GM12878 (cell line): Measurements from ENCODE around the gene PAPPA. TPM values are rescaled to one million over a fixed set of nuclear protein-coding genes. Genes with fewer than 3 reads are reported as not detected.

Source experiments
- ATAC-seq: fragments of 200-7000 bp; cut with Tn5 transposase; 3 replicates; pipeline ENCODE4 v1.9.1; 2020; ENCODE audit warnings: mild to moderate bottlenecking, moderate library complexity
- BruUV-seq: library from RNA; stranded (reverse); fragments of 400-500 nt; replicated peaks from 2 replicates; lab custom pipeline; 2021; lab: Mats Ljungman, UMichigan
- CTCF ChIA-PET: fragments of 300-600 bp; sonication (Branson Sonifier 250); formaldehyde crosslinking; extraction: SDS; loops from one replicate; lab custom pipeline; 2021; ENCODE audit warnings: inconsistent platforms; lab: Yijun Ruan, JAX
- POLR2A ChIA-PET: fragments of 350-600 bp; formaldehyde crosslinking; extraction: SDS; loops from one replicate; lab custom pipeline; 2021; ENCODE audit warnings: inconsistent platforms; lab: Charles Lee
- RAD21 ChIA-PET: fragments of 300-600 bp; sonication (Branson Sonifier 250); formaldehyde crosslinking; loops from one replicate; lab custom pipeline; 2023; ENCODE audit warnings: antibody characterized with exemption; ENCODE audit not compliant: unreplicated experiment; lab: Charles Lee
- SMC1A ChIA-PET: fragments of 300-600 bp; sonication (Branson Sonifier 250); formaldehyde crosslinking; loops from one replicate; lab custom pipeline; 2023; ENCODE audit not compliant: unreplicated experiment, uncharacterized antibody; lab: Charles Lee
- DNase-seq: peaks from one replicate; pipeline ENCODE4 v3.0.0-alpha.2; 2011; ENCODE audit warnings: low read depth, low spot score
- FAIRE-seq: peaks from 3 replicates; lab custom pipeline; 2011; peaks lifted over from hg19 to GRCh38; lab: Jason Lieb, UNC
- H2AFZ ChIP-seq: 2 replicates; pipeline ENCODE4 v1.6.0; 2011; ENCODE audit warnings: low read depth, low read length, control low read depth; ENCODE audit not compliant: control insufficient read depth
- H3K27ac ChIP-seq: 2 replicates; pipeline ENCODE4 v1.5.1; 2011; ENCODE audit warnings: control low read depth; ENCODE audit not compliant: control insufficient read depth, insufficient read depth
- H3K27me3 ChIP-seq, 2 experiments: replicated peaks in 1 of 2; 2 replicates each; pipeline versions ENCODE4 v1.6.0 to v1.6.1; 2011; ENCODE audit warnings: low read length in 1 of 2; ENCODE audit not compliant: control insufficient read depth in 2 of 2, insufficient read depth in 2 of 2
- H3K36me3 ChIP-seq, 2 experiments: 2 replicates each; pipeline ENCODE4 v1.5.1; 2011; ENCODE audit warnings: low read length in 1 of 2; ENCODE audit not compliant: control insufficient read depth in 2 of 2, insufficient read depth in 2 of 2
- H3K4me1 ChIP-seq: 2 replicates; pipeline ENCODE4 v1.6.1; 2011; ENCODE audit warnings: mild to moderate bottlenecking, low read length, moderate library complexity, mixed read lengths; ENCODE audit not compliant: control insufficient read depth, insufficient read depth
- H3K4me2 ChIP-seq: 2 replicates; pipeline ENCODE4 v1.6.0; 2011; ENCODE audit warnings: control low read depth; ENCODE audit not compliant: control insufficient read depth, insufficient read depth
- H3K4me3 ChIP-seq: fragments of 200-600 bp; sonication (generic); 2 replicates; pipeline ENCODE4 v1.5.1; 2016
- H3K79me2 ChIP-seq: 2 replicates; pipeline ENCODE4 v1.6.0; 2011; ENCODE audit warnings: low read length; ENCODE audit not compliant: control insufficient read depth, insufficient read depth
- H3K9ac ChIP-seq: 2 replicates; pipeline ENCODE4 v1.8.0; 2011; ENCODE audit warnings: low read length, control low read depth, mixed read lengths; ENCODE audit not compliant: control insufficient read depth, insufficient read depth
- H3K9me3 ChIP-seq: replicated peaks from 3 replicates; pipeline ENCODE4 v1.5.1; 2011; ENCODE audit warnings: mild to moderate bottlenecking, low read length; ENCODE audit not compliant: control insufficient read depth, insufficient read depth
- H4K20me1 ChIP-seq: 2 replicates; pipeline ENCODE4 v1.6.0; 2011; ENCODE audit not compliant: control insufficient read depth, insufficient read depth
- ESRRA ChIP-seq: IDR thresholded peaks from 2 replicates; pipeline ENCODE4 v1.6.1; 2012; ENCODE audit warnings: mild to moderate bottlenecking, low read length, improper control_type of control experiment
- ETV6 ChIP-seq, 2 experiments: fragments of 450-650 bp in 1 of 2; IDR thresholded peaks in 1 of 2; conservative IDR thresholded peaks in 1 of 2; 2 replicates each; pipeline ENCODE4 v1.6.1; 2014; ENCODE audit warnings: antibody characterized with exemption in 1 of 2, borderline replicate concordance in 1 of 2, low read depth in 1 of 2, mild to moderate bottlenecking in 1 of 2, moderate library complexity in 1 of 2
- KLF5 ChIP-seq: fragments of 450-650 bp; IDR thresholded peaks from 2 replicates; pipeline ENCODE4 v1.6.1; 2014; ENCODE audit warnings: mild to moderate bottlenecking; ENCODE audit not compliant: partially characterized antibody
- LARP7 ChIP-seq: fragments of 450-650 bp; IDR thresholded peaks from 2 replicates; pipeline ENCODE4 v1.6.1; 2017; ENCODE audit warnings: mild to moderate bottlenecking
- MYC ChIP-seq: IDR thresholded peaks from 2 replicates; pipeline ENCODE4 v1.6.1; 2011; ENCODE audit warnings: mild to moderate bottlenecking, low read length, moderate library complexity, inconsistent platforms; ENCODE audit not compliant: insufficient read depth, insufficient replicate concordance, insufficient read length, severe bottlenecking
- RB1 ChIP-seq: fragments of 450-650 bp; formaldehyde crosslinking; IDR thresholded peaks from 2 replicates; pipeline ENCODE4 v1.6.1; 2017; ENCODE audit warnings: mild to moderate bottlenecking, borderline replicate concordance
- REST ChIP-seq: IDR thresholded peaks from 2 replicates; pipeline ENCODE4 v1.6.1; 2012; ENCODE audit warnings: mild to moderate bottlenecking, low read depth, low read length
- STAT3 ChIP-seq: IDR thresholded peaks from 2 replicates; pipeline ENCODE4 v1.6.1; 2011; ENCODE audit warnings: low read depth, low read length, improper control_type of control experiment
- SUZ12 ChIP-seq: fragments of 200-600 bp; sonication (generic); IDR thresholded peaks from one replicate; pipeline ENCODE4 v1.6.1; 2018; ENCODE audit warnings: antibody characterized with exemption, mild to moderate bottlenecking; ENCODE audit not compliant: unreplicated experiment
- ZBED1 ChIP-seq: IDR thresholded peaks from 2 replicates; pipeline ENCODE4 v1.6.1; 2016; ENCODE audit warnings: borderline replicate concordance
- ZNF384 ChIP-seq: IDR thresholded peaks from 2 replicates; pipeline ENCODE4 v1.6.1; 2012; ENCODE audit warnings: low read depth, mild to moderate bottlenecking, low read length, improper control_type of control experiment, borderline replicate concordance
- WGBS: methylation state at CpG from one replicate; pipeline ENCODE4 v1.1.6; 2016; ENCODE audit warnings: low lambda C conversion rate; ENCODE audit not compliant: insufficient replicate concordance, insufficient coverage; ENCODE audit errors: missing lambda C conversion rate; 5-methylcytosine and 5-hydroxymethylcytosine counted together
- in situ Hi-C: fragments of 300-500 bp; cut with MboI; formaldehyde crosslinking; loops from 9 replicates; pipeline ENCODE4 v1.14.3; 2018; ENCODE audit warnings: mixed read lengths
- intact Hi-C: fragments of 100-400 bp; cut with micrococcal nuclease; formaldehyde crosslinking; loops from one replicate; pipeline ENCODE4 v1.14.2; 2022; ENCODE audit not compliant: unreplicated experiment
- polyA plus RNA-seq, 11 experiments: library from polyadenylated mRNA; depleted of rRNA in 4 of 11; unstranded in 6 of 11; stranded (reverse) in 5 of 11; fragments of >200 nt; fragmentation: Nextera tagmentation in 4 of 11; fragmentation: Illumina TruSeq in 1 of 11; extraction: Ambion mirVana in 4 of 11; extraction: Trizol in 1 of 11; gene quantifications; 1 replicate in 1 of 11; 2 replicates in 10 of 11; pipeline versions ENCODE4 v1.2.1 to v1.2.3, GENCODE V29; 2011 to 2016; ENCODE audit warnings: inconsistent platforms in 2 of 11, missing spikeins in 2 of 11, low read depth in 1 of 11
- total RNA-seq, 4 experiments: library from RNA; depleted of rRNA in 3 of 4; stranded (reverse); fragments of >200 nt in 3 of 4; fragmentation: Illumina TruSeq in 1 of 4; extraction: Trizol in 1 of 4; gene quantifications; 2 replicates each; pipeline versions ENCODE4 v1.2.1 to v1.2.3, GENCODE V29; 2013 to 2021
- TF ChIP-seq, protein P1 (sequence below): IDR thresholded peaks from 2 replicates; pipeline ENCODE4 v1.6.1; 2011; ENCODE audit warnings: borderline replicate concordance, low read depth, mild to moderate bottlenecking, moderate library complexity, low read length; ENCODE audit not compliant: insufficient read depth, poor library complexity, severe bottlenecking
- TF ChIP-seq, protein P2 (sequence below): fragments of 450-650 bp; IDR thresholded peaks from 2 replicates; pipeline ENCODE4 v1.6.1; 2017; ENCODE audit warnings: antibody characterized with exemption, mild to moderate bottlenecking, moderate library complexity
- TF ChIP-seq, protein P3 (sequence below): IDR thresholded peaks from 2 replicates; pipeline ENCODE4 v1.6.1; 2011; ENCODE audit warnings: low read depth, mild to moderate bottlenecking, low read length, moderate library complexity, borderline replicate concordance; ENCODE audit errors: extremely low read depth

Gene PAPPA
- total and polyA plus RNA-seq, 10 of the 15 experiments (the other 5 are each of a cell fraction or from before 2014, with no cell fraction given), result under 0.01 to 0.19 (median 0.02) TPM; not detected in 4

DNA sequence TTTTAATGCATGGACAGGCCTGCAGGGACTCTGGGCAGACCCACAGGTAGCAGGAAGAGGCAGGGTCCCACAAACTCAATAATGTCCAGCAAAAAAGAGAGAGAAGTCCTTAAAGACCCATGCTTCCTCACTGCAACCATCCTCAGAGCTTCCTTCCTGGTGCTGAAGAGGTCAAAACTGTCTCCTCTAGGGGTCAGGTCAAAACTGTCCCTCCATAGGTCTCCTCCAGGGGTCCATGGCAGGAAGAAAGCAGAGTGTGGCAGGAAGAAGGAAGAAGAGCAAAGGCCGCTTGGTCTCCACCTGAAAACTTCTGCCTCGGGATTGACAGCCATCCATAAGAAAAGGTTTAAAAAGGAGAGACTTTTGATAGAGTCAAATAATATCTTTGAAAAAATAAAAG, 271.7 kb downstream of the PAPPA start:
- SMC1A ChIA-PET, result no interaction called here
- POLR2A ChIA-PET, result no interaction called here
- BruUV-seq, result no TSS peak
- Histone ChIP-seq H3K27ac (no peak overlapping the region), H3K4me2 (no peak overlapping the region), H3K36me3 (no peaks in the 10 kb centered on the region), H4K20me1 (no peaks in the 10 kb centered on the region), H3K79me2 (no peaks in the 10 kb centered on the region), H2AFZ (no peak overlapping the region), H3K4me3 (no peak overlapping the region), H3K4me1 (no peaks in the 10 kb centered on the region), H3K9ac (no peak overlapping the region), H3K9me3 (no peaks in the 10 kb centered on the region), H3K27me3 (no peaks in the 10 kb centered on the region)
- CTCF ChIA-PET, result no interaction called here
- ATAC-seq (no peak), FAIRE-seq (no peak), DNase-seq (no peak)
- in situ Hi-C loops (no loop called here), intact Hi-C loops (no loop called here)
- RAD21 ChIA-PET, result no interaction called here
- WGBS, result 74% methylated on average over 2 of the region's 2 CpGs
- TF ChIP-seq SUZ12 (no peak), ESRRA (no peak), ZBED1 (no peak), STAT3 (no peak), ZNF384 (no peak), KLF5 (no peak), MYC (no peak), LARP7 (no peak), REST (no peak), RB1 (no peak), ETV6 (conservative IDR thresholded peaks at IDR 0.05 in 1 of 2, IDR thresholded peaks at IDR 0.05 in 1 of 2; ENCODE audit: borderline replicate concordance in 1 of 2, low read depth in 1 of 2) (no peak)
- TF ChIP-seq, protein P1, sequence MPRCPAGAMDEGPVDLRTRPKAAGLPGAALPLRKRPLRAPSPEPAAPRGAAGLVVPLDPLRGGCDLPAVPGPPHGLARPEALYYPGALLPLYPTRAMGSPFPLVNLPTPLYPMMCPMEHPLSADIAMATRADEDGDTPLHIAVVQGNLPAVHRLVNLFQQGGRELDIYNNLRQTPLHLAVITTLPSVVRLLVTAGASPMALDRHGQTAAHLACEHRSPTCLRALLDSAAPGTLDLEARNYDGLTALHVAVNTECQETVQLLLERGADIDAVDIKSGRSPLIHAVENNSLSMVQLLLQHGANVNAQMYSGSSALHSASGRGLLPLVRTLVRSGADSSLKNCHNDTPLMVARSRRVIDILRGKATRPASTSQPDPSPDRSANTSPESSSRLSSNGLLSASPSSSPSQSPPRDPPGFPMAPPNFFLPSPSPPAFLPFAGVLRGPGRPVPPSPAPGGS, result no peak
- TF ChIP-seq, protein P2, sequence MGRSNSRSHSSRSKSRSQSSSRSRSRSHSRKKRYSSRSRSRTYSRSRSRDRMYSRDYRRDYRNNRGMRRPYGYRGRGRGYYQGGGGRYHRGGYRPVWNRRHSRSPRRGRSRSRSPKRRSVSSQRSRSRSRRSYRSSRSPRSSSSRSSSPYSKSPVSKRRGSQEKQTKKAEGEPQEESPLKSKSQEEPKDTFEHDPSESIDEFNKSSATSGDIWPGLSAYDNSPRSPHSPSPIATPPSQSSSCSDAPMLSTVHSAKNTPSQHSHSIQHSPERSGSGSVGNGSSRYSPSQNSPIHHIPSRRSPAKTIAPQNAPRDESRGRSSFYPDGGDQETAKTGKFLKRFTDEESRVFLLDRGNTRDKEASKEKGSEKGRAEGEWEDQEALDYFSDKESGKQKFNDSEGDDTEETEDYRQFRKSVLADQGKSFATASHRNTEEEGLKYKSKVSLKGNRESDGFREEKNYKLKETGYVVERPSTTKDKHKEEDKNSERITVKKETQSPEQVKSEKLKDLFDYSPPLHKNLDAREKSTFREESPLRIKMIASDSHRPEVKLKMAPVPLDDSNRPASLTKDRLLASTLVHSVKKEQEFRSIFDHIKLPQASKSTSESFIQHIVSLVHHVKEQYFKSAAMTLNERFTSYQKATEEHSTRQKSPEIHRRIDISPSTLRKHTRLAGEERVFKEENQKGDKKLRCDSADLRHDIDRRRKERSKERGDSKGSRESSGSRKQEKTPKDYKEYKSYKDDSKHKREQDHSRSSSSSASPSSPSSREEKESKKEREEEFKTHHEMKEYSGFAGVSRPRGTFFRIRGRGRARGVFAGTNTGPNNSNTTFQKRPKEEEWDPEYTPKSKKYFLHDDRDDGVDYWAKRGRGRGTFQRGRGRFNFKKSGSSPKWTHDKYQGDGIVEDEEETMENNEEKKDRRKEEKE, result no peak
- TF ChIP-seq, protein P3, sequence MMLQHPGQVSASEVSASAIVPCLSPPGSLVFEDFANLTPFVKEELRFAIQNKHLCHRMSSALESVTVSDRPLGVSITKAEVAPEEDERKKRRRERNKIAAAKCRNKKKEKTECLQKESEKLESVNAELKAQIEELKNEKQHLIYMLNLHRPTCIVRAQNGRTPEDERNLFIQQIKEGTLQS, result no peak
